Kidney (tissue), 14 donors: ENCODE results near the gene MVD. TPM values are rescaled to one million over a fixed set of nuclear protein-coding genes. Genes with fewer than 3 reads are reported as not detected.
A peak's percentile ranks its signal among the peaks of the same experiment; 100 is the strongest.

ENCODE experiments used
- DNase-seq, 5 donors: peaks; one replicate each; pipeline ENCODE4 v3.0.0-alpha.2; 2013 to 2020
- FAIRE-seq: peaks from 2 replicates; lab custom pipeline; 2012; peaks lifted over from hg19 to GRCh38; lab: Jason Lieb, UNC
- H3K27ac ChIP-seq, 2 donors: one replicate each; pipeline ENCODE4 v1.7.0; 2013; ENCODE audit warnings: low read depth in 2 of 2, low read length in 2 of 2, inconsistent platforms in 1 of 2
- H3K27me3 ChIP-seq: one replicate; pipeline ENCODE4 v1.7.1; 2013; ENCODE audit warnings: low read length, inconsistent platforms; ENCODE audit not compliant: control insufficient read depth, insufficient read depth
- H3K36me3 ChIP-seq, 3 donors: one replicate each; pipeline versions ENCODE4 v1.7.0 to v1.7.1; 2013; ENCODE audit warnings: low read length in 3 of 3, control low read depth in 1 of 3, inconsistent platforms in 1 of 3; ENCODE audit not compliant: insufficient read depth in 3 of 3, control insufficient read depth in 2 of 3
- H3K4me1 ChIP-seq, 3 donors: one replicate each; pipeline versions ENCODE4 v1.7.0 to v1.7.1; 2013; ENCODE audit warnings: low read length in 3 of 3, inconsistent platforms in 1 of 3, low read depth in 1 of 3; ENCODE audit not compliant: control insufficient read depth in 2 of 3, insufficient read depth in 2 of 3
- H3K4me3 ChIP-seq, 3 donors: one replicate each; pipeline versions ENCODE4 v1.7.0 to v1.8.1; 2013; ENCODE audit warnings: low read length in 3 of 3, control low read depth in 1 of 3, inconsistent platforms in 1 of 3
- H3K9ac ChIP-seq, 3 donors: one replicate each; pipeline versions ENCODE4 v1.7.0 to v1.7.1; 2013; ENCODE audit warnings: low read length in 3 of 3, control low read depth in 1 of 3, inconsistent platforms in 1 of 3
- H3K9me3 ChIP-seq, 3 donors: one replicate each; pipeline versions ENCODE4 v1.7.0 to v1.7.1; 2013; ENCODE audit warnings: low read length in 3 of 3, control low read depth in 1 of 3, inconsistent platforms in 1 of 3; ENCODE audit not compliant: control insufficient read depth in 2 of 3, insufficient read depth in 1 of 3
- intact Hi-C: fragments of 100-400 bp; cut with DNase I; formaldehyde crosslinking; loops from one replicate; pipeline ENCODE4 v1.11.1; 2022
- polyA plus RNA-seq: library from polyadenylated mRNA; stranded (reverse); fragments of 350-450 nt; fragmentation: Illumina TruSeq; extraction: RNeasy Lipid Tissue Mini Kit (QIAGEN cat#74804); gene quantifications from one replicate; pipeline ENCODE4 v1.2.3, GENCODE V29; 2014; ENCODE audit warnings: low read depth, low replicate concordance; ENCODE audit not compliant: insufficient read depth
- total RNA-seq: library from RNA; stranded (reverse); fragmentation: NEBNext Ultra II Directional; extraction: Animal tissue kit (Norgen Biotek cat#: 25700); gene quantifications from one replicate; pipeline ENCODE4 v1.2.1, GENCODE V29; 2021
- TF ChIP-seq, protein P1 (sequence below): IDR thresholded peaks from 3 replicates; pipeline ENCODE4 v1.5.1; 2012; ENCODE audit warnings: mild to moderate bottlenecking, moderate library complexity, borderline replicate concordance; ENCODE audit not compliant: insufficient read depth; ENCODE audit errors: extremely low read depth
- donor health status: control.
- donor health status: control.
- donor health status: control.
- donor health status: control.
- donor health status: control.
- donor health status: DM: yes; HTN: yes; CAD: no.
- donor health status: Normal renal cell carcinoma (clear cell type).

Gene MVD
- total and polyA plus RNA-seq, 2 donors from 2014 or later, result 35.4 to 48.9 TPM

- DNase-seq, result peak in 1 of 5 donors; percentile 35
- no peak for FAIRE-seq
These were observed 46.6 kb downstream of the MVD start for GRCh38 chr16:88616320-88616719.

GRCh38 chr16:88614818-88615580, 47.9 kb downstream of the MVD start:
- TF ChIP-seq, protein P1, sequence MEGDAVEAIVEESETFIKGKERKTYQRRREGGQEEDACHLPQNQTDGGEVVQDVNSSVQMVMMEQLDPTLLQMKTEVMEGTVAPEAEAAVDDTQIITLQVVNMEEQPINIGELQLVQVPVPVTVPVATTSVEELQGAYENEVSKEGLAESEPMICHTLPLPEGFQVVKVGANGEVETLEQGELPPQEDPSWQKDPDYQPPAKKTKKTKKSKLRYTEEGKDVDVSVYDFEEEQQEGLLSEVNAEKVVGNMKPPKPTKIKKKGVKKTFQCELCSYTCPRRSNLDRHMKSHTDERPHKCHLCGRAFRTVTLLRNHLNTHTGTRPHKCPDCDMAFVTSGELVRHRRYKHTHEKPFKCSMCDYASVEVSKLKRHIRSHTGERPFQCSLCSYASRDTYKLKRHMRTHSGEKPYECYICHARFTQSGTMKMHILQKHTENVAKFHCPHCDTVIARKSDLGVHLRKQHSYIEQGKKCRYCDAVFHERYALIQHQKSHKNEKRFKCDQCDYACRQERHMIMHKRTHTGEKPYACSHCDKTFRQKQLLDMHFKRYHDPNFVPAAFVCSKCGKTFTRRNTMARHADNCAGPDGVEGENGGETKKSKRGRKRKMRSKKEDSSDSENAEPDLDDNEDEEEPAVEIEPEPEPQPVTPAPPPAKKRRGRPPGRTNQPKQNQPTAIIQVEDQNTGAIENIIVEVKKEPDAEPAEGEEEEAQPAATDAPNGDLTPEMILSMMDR, result no peak
- no peak for DNase-seq
- Histone ChIP-seq H3K4me1 (no peaks in the 10 kb centered on the region), H3K27ac (no peak overlapping the region), H3K9ac (no peak overlapping the region), H3K27me3 (no peaks in the 10 kb centered on the region), H3K9me3 (no peaks in the 10 kb centered on the region), H3K36me3 (peaks cover 0 to 20% (median 14%) of the 10 kb centered on the region in 3 donors), H3K4me3 (no peak overlapping the region)
- FAIRE-seq, result no peak
- intact Hi-C loops, result no loop called here

More at GRCh38 chr16:88616320-88616719, 46.6 kb downstream of the MVD start:
- no peak overlapping the region for H3K27ac ChIP-seq
- H3K4me1 ChIP-seq, result no peaks in the 10 kb centered on the region
- H3K9ac ChIP-seq, result no peak overlapping the region
- H3K4me3 ChIP-seq, result no peak overlapping the region
- intact Hi-C loops, result no loop called here
- peaks cover 0 to 10% (median 10%) of the 10 kb centered on the region in 3 donors for H3K36me3 ChIP-seq
- H3K27me3 ChIP-seq, result no peaks in the 10 kb centered on the region
- H3K9me3 ChIP-seq, result no peaks in the 10 kb centered on the region
- TF ChIP-seq, protein P1, result no peak

DNA sequence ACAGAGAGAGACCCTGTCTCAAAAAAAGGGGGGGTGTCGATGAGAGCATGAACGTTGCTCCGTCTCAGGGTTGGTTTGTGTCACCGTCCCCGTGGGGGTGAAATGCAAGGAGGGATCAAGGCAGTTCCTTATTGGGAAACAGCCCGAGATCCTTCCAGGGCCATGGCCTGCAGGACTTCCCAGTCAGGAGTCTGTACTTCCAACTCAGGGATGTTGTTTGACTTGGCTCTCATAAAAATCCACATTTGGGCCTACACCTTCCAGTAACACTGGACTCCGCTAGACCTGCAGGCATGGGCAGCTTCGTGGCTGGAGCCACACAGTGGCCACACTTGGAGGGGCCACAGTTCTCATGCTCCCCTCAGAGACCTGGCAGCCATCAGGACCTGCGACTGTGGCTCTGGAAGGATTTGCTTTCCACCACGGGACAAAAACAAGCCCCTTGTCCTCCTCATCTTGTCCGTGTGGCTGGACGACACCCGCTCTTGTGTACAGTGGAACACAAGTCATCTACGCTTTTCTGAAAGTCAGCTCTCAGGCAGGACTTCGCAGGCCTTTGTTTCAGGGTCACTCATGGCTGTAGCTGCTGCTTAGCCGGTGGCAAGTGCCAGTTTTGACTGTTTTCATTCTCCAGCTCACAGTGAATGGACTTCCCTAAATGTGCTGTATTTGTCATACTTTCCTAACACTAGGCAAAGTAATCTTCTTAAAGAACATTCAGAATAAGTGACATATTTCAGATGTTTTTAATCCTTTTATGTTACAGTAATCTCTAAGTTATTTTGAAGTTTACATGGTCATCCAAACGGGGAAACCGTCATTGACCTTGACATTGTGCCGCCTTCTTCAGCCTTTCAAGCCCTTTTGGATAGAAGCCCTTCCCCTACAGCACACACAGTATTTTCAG, 48.7 kb downstream of the MVD start:
- intact Hi-C loops, result no loop called here
- Histone ChIP-seq H3K27ac (no peak overlapping the region), H3K4me3 (no peak overlapping the region), H3K27me3 (no peaks in the 10 kb centered on the region), H3K4me1 (no peaks in the 10 kb centered on the region), H3K9ac (no peak overlapping the region), H3K36me3 (peaks cover 0 to 24% (median 15%) of the 10 kb centered on the region in 3 donors), H3K9me3 (no peaks in the 10 kb centered on the region)
- DNase-seq (no peak), FAIRE-seq (no peak)
- TF ChIP-seq, protein P1, result no peak
